Measurements from ENCODE around the gene DEPDC1. TPM values are rescaled to one million over a fixed set of nuclear protein-coding genes. Genes with fewer than 3 reads are reported as not detected.
"Not testable (repeated sequence)": the region's sequence is repeated elsewhere in the genome, so short reads cannot be mapped to it uniquely, and the experiment has no call there.

The DEPDC1 gene
- total RNA-seq, 1 donor from 2014 or later: 0.56 TPM

DNA sequence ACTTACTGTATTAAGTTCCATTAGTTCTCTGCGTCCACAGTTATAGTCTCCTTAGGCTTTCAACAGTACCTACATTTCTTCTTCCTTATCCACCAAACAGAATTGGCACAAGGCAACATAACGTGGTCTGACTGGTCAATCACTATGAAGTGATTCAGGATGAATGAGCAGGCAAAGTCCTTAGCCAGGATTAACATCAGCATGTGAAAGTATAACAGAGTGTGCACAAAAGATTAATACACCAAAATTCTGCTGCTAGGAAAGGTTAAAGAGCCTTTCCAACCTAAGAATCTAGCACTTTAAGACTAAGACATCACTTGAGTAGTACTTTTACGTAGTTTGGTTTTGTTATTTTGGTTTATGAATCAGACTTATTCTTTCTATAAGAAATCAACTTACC, 15.8 kb downstream of the DEPDC1 start:
- DNase-seq: no peak
- ATAC-seq (ENCODE audit: poor library complexity): no peak
- intact Hi-C loops (cut with DNase I): no loop called here

DNA sequence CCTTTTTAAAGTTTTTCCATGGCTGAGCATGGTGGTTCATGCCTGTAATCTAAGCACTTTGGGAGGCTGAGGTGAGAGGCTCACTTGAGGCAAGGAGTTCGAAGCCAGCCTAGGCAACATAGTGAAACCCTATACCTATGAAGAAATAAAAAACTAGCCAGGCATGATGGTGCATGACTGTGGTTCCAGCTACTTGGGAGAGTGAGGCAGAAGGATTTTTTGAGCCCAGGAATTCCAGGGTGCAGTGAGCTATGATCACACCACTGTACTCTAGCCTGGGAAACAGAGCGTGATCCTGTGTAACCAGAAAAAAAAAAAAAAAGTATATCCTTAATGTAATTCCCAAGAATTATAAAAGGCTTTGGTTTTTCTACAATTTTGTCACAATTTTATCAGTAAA, 17.4 kb downstream of the DEPDC1 start:
- DNase-seq (no peak), ATAC-seq (ENCODE audit: poor library complexity) (no peak)
- intact Hi-C loops (cut with DNase I): no loop called here

DNA sequence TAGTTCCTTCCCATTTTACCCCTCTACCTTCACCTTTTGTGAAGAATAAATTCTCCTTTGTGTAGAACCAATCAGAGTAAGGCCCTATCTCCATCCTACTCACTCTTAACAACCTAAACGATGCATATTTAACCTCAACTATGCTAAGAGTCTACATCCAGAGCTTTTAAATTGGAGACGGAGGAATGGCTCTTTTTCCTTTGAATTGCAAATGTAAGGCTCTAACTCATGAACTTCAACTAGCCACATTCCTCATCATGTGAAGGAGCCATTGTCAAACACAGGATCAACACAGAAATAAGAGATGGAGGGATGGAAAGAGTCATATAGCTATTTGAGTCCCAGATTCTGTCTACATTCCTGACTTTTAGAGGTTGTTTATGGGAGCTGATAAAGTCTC, 18.2 kb downstream of the DEPDC1 start:
- intact Hi-C loops (cut with DNase I): no loop called here

DNA sequence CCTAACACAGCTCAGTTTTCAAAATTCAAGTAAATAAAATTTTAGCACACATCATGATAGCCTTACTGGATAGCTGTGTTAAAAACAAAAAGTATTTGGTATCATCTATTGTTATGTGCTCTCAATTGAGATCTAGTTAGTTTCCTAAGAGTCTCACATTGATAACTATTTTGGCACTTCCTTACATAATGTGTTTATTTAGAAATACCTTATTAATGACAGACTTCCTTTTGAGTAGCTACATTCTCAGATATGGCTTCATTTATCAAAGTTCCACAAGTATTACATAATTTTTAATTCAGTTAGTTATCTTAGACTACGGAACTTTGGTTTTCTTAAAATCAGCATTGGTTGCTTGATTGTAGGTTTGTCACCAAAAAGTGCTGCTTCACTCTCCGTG, 20.3 kb downstream of the DEPDC1 start:
- intact Hi-C loops (cut with DNase I); DNase-seq; ATAC-seq (ENCODE audit: poor library complexity): not testable (repeated sequence)

More for the DNA sequence above, 18.2 kb downstream of the DEPDC1 start:
- DNase-seq (no peak), ATAC-seq (ENCODE audit: poor library complexity) (no peak)

DNA sequence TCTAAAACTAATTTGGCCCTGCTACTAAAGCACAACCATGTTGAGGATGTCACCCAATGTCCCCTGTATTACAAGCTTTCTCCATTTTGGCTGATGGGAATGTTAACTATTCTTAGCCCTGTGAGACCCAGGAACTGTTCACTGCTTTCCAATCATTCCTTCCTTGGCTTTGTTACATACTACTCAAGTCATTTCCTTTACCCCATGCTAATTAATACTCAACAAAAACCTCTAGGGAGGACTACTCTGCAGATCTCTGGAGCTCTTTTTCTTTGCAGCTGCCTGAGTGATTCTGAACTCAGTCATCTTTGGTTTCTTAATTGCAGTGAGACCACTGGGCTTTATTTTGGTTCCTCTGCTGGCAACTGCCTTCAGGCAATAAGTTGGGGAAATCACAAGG, 23.8 kb downstream of the DEPDC1 start:
- intact Hi-C loops (cut with DNase I): no loop called here
- ATAC-seq (ENCODE audit: poor library complexity) (no peak), DNase-seq (no peak)

DNA sequence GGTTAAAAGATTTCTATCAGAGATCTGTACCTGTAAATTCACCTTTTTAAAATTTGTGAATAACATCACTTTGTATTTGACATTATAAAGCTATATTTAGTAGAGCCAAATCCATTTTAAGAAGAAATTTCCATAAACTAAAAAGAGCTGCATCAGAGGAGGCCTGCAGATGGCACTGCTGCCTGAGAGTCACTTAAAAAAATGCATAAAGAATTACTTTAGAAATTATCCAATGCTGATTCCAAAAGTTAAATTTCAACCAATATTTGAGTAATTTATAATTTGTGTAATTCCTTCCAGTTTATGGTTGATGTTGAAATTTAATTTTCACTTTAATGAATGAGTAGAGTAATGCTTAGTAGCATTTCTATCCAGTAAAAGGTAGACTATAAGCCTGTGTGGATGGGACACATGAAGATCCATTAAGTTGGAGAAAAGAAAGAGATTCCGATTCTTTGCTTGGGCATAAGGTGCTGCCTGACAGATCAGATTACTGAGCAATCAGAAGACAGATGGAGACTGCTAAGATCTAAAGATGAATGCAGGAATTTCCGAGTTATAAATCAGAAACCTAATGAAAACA, 26.4 kb downstream of the DEPDC1 start:
- ATAC-seq (ENCODE audit: poor library complexity) (no peak), DNase-seq (no peak)
- intact Hi-C loops (cut with DNase I): no loop called here

DNA sequence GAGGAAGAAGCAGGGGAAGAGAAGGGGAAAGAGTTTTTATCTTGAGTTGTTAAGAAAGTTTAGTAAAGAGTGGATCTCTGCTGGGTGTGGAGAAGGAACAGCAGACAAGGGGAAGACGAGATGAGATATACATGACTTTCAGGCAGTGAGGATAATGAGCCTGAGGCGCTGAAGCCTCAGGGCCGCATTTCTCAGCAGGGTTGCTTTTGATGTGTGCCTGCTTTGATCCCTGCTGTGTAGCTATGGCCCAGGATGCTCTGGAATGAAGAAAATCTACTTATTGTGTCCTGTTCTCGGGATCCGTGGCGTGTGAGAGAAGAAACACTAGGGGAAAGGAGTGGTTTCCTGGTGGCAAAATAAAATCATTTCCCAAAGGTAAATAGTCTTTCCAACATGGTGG, 32.0 kb downstream of the DEPDC1 start:
- intact Hi-C loops (cut with DNase I): no loop called here
- DNase-seq (no peak), ATAC-seq (ENCODE audit: poor library complexity) (no peak)

DNA sequence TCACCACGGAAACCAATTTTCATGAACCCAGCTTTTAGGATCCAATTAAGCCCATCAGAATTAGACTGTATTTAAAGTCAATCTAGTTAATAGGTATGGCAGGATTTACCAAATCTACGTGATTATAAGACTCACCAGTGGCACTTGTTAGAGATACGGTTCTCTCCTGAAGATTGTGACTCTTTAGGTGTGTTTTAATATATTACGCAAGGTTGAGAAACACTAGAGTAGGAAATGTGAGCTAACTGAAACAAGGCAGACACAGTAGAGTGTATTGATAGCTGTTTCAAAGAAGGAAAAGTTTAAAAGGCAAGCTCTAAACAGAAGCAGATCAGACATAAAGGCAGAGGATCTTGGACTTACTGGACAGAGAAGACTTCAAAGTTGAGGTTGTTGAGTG, 35.9 kb downstream of the DEPDC1 start:
- DNase-seq: no peak
- intact Hi-C loops (cut with DNase I): no loop called here
- no peak for ATAC-seq (ENCODE audit: poor library complexity)

DNA sequence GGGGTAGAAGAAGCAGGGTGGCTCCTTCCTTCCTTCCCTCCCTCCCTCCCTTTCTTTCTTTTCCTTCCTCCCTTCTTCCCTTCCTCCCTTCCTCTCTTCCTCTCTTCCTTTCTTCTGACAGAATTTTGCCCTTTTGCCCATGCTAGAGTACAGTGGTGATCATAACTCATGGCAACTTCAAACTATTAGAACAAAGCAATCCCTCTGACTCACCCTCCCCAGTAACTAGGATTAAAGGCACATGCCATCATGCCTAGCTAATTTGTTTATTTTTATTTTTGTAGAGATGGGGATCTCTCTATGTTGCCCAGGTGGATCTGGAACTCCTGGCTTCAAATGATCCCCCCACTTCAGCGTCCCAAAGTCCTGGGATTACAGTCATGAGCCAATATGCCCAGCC, 37.1 kb downstream of the DEPDC1 start:
- no peak for ATAC-seq (ENCODE audit: poor library complexity)
- intact Hi-C loops (cut with DNase I): no loop called here

DNA sequence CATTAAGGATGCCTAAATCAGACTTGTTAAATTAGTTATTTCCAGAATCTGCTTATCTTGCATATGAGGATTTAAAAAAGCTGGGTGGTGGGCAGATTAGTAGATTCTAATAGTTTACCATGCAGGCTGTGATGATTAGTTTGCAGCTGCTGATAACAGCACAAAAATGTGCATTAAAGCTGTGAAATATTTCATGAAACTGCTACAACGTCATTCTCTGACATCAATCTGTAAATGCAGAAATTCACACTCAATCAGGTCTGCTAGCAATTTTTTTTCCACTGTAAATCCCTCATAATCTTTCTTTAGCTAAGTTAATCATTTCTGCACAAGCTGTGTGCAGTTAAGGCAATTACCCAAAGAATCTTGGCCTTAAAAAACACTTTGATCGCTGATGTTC, 37.8 kb downstream of the DEPDC1 start:
- intact Hi-C loops (cut with DNase I): no loop called here
- no peak for ATAC-seq (ENCODE audit: poor library complexity)
- DNase-seq: no peak

More for the DNA sequence above, 37.1 kb downstream of the DEPDC1 start:
- no peak for DNase-seq

DNA sequence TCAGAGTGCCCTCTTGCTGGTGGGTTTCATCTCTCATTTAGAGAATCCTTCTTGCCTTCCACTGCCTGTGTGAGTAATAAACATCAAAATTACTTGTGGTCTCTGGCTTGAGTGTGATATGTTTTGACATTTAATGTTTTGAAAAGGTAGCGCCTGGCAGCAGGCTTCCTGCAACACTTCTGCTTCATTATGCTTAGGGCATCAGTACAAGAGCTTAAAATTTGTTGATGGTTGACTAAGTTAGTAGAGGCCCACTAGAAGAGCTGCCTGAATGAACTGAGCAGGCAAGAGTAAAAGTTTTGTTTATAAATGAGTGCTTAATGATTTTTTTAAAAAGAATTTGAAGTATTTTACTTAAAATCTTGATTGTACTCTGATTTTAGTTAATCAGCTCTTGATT, 40.7 kb downstream of the DEPDC1 start:
- intact Hi-C loops (cut with DNase I): no loop called here
- no peak for DNase-seq
- no peak for ATAC-seq (ENCODE audit: poor library complexity)

DNA sequence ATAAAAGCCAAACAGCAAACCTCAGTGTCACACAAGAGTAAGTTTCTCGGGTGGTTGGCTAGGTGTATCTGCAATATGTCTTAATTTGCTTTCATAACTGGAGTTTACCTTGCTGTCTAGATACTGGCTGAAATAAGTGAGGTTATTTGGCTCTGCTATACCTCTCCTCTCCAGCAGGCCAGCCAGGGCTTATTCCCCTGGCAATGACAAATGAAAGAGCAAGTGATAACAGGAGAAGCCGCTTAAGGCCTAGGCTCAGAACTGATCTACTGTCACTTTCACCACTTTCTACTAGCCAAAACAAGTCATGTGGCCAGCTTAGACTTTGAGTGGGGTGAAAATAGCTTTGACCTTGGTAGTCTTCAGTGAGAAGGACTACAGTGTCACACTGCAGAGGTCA, 42.3 kb downstream of the DEPDC1 start:
- DNase-seq (no peak), ATAC-seq (ENCODE audit: poor library complexity) (peak; percentile 60)
- intact Hi-C loops (cut with DNase I): no loop called here

DNA sequence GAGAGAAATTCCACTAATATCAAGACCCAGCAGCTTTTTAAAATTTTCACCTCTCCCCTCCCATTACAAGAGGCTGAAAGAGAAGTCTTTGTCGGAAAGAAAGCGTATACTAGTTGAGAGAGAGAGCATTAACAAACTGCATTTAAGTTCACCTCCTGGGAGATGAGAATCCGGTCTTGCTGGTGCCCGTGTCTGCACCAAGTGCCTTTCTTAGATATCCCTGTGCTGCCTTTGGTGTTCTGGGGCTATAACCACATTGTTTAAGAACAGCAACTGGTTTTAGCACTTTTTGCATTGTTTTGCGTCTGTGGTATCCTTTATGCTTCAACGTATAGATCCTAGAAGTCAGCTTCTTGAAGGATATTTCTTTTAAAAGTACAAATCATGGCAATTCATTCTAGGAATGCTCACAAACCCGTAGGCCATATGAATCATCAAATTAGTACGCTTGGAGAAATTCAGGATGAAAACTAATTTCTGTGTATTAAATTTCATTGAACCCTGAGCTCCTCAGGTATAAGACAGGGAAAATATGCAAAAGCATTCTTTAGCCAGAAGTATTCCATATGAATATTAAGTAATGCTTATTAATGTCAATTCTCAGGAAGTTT, 43.7 kb downstream of the DEPDC1 start:
- ATAC-seq (ENCODE audit: poor library complexity) (no peak), DNase-seq (no peak)
- intact Hi-C loops (cut with DNase I): no loop called here

DNA sequence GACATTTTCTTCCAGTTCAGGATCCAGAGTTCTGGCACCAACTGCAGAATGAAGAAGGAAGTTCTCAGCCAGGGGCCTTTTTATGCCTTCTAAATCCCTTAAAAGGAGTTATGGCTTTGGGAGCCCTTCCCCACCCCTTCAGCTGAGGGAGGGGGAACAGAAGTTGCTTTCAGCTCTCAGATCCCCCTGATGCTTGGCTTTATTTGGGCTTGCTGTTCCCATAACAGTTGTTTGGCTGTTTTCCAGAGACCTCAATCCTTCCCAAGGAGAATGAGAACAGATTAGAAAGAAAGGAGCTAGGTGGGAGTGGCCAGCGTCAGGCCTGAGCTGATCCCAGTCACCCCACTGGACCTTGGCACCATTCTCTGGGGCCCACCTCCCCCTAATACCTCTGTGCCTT, 47.0 kb downstream of the DEPDC1 start, which contains the start of gene RPE65:
RPE65 (minus strand) TSS at position 54 of the 400 bp plus-strand sequence; CDS start at position 5, 49 bp downstream.
- DNase-seq (no peak), ATAC-seq (ENCODE audit: poor library complexity) (no peak)
- intact Hi-C loops (cut with DNase I): no loop called here

DNA sequence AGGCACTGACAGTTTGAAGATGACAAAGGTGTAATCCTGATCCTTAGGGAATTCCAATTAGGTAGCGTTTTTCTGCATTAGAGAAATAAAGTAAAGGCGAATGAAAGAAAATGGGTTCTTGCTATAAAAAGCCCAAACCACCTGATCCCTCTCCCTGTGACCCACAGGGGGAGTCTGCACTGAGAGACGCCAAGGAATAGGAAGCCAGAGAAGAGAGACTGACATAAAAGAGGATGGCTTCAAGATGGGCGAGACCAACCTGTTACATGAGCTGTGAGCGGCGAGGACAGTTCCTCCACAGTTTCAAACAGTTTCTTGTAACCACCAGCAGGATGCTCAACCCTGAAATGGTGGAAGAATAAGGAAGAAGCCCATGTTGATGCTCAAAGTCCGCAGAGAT, 48.5 kb downstream of the DEPDC1 start:
- ATAC-seq (ENCODE audit: poor library complexity) (no peak), DNase-seq (no peak)
- intact Hi-C loops (cut with DNase I): no loop called here

DNA sequence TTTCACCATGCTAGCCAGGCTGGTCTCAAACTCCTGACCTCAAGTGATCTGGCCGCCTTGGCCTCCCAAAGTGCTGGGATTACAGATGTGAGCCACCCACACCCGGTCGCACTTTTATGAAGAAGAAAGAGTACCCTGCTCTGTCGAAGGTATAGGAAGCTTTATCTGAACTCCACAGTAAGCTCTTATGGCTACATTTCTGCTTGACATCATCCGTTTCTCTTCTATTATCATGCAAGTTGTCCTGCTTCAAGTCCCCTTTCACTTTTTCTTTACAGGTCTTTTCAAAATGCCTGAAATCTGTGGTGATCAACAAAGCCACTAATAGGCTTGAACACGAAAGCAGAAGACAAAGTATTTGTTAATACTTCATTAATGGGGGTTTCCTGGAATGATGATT, 51.2 kb downstream of the DEPDC1 start:
- intact Hi-C loops (cut with DNase I): no loop called here
- no peak for ATAC-seq (ENCODE audit: poor library complexity)
- DNase-seq: no peak

DNA sequence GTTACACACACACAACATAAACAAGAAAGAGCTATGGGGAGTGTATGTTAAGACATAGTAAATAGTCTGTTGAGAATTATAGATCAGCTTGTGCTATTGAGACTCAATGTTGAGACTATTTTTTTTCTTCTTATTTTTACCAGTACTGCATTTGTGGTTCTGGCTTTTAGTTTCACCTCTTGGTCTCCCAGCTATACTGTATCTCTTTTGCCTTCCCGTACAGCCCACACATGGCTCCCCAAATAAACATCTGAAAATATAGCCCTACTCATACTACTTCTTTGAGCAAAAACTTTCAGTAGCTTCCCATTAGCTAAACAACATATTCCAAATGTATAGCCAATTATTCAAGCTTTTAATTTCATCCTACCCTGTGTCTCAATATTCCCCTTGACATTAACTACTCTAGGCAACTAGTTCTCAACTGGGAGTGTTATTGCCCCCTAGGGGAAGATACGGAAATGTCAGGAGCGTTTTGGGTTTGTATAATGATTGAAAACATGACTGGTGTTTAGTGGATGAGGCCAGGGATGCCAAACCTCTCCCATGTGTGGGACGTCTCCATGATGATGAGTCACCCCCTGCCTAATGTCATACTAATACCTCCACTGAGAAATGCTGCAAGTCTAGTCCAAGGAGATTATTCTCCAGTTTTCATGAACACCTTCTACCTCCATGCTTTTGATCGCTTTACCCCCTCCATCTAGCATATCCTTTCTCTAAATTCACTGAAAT, 53.9 kb downstream of the DEPDC1 start:
- DNase-seq (no peak), ATAC-seq (ENCODE audit: poor library complexity) (peak; percentile 53)
- intact Hi-C loops (cut with DNase I): no loop called here

DNA sequence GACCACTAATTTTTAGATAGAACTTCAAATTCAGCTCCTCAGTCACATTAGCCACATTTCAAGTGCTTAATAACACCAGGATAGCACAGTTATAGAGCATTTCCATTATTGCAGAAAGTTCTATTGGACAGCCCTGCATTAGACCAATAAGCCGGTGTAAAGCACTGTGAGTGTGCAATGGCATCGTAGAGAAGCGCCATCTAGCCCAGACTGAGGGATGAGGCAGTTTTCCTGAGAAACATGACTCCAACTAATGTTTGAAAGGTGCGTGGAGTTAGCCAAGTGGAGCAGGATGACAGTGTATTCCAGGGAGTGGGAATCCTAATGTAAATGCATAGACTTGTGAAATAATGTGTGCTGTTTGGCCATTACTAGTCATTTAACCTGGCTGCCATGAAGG, 54.9 kb downstream of the DEPDC1 start:
- ATAC-seq (ENCODE audit: poor library complexity) (no peak), DNase-seq (no peak)
- intact Hi-C loops (cut with DNase I): no loop called here

DNA sequence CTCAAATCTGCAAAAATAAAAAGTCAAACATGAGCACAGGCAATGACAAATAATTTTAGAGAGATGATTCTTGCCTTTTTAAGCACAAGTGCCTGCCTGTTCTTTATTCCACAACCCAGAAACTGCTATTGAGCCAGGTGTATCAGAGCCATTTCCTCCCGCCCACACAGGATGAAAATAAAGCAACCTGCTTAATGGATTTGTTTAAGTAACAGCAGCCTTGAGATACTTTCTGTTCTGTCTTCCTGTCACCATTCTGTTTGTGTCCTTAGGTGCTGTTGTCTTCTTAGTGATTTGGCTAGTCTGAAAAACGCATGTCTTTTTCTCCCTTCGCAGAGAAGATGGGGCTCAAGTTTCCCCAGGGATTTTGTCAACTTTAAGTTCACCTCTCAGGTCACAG, 58.6 kb downstream of the DEPDC1 start:
- ATAC-seq (ENCODE audit: poor library complexity): no peak
- no peak for DNase-seq
- intact Hi-C loops (cut with DNase I): no loop called here

DNA sequence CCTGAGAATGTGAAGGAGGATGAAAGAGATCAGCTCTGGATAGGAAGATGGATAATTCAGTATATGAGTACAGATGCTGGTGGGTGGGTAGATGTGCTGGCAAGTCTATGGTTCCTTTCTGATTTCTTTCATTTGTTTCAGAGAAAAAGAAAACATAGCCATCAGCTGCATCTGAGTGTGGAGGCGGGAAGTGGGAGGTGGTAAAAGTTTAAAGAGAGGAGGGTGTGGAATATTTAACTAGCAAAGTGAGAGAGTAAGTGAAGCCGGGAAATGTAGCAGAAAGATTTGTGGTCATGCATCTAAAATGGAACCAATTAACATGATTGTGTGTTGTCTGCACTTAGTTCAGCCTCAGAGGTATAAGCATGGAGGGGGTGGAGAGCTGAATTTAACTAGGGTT, 63.5 kb downstream of the DEPDC1 start:
- intact Hi-C loops (cut with DNase I): no loop called here
- no peak for DNase-seq
- no peak for ATAC-seq (ENCODE audit: poor library complexity)
